NOMO-1 (cell line): ENCODE measurements around the gene RAB13.

Source experiments
- DNase-seq, 2 experiments: peaks; one replicate each; lab custom pipeline; 2025; ENCODE audit not compliant: unreplicated experiment in 2 of 2; lab: John Stamatoyannopoulos, UW

The RAB13 gene

DNA sequence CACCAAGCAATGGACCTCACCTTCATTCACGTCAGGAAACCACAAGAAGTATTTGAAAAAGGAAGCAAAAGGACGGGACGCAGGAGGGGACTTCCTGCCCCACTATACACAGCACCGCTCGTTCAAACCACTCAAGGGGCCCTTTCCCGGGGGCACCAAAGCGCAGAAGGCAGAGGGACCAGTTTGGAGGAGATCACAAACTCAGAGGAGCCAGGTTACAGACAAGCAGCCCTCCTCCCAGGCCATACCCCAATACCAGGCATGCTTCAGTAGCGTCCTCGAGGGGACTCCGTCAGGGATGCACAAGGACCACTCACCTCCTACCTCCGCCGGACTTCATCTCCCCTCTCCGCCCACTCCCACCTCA is 28.4 kb downstream of the RAB13 start:
- DNase-seq: peak in 1 of 2 experiments; percentile 41

DNA sequence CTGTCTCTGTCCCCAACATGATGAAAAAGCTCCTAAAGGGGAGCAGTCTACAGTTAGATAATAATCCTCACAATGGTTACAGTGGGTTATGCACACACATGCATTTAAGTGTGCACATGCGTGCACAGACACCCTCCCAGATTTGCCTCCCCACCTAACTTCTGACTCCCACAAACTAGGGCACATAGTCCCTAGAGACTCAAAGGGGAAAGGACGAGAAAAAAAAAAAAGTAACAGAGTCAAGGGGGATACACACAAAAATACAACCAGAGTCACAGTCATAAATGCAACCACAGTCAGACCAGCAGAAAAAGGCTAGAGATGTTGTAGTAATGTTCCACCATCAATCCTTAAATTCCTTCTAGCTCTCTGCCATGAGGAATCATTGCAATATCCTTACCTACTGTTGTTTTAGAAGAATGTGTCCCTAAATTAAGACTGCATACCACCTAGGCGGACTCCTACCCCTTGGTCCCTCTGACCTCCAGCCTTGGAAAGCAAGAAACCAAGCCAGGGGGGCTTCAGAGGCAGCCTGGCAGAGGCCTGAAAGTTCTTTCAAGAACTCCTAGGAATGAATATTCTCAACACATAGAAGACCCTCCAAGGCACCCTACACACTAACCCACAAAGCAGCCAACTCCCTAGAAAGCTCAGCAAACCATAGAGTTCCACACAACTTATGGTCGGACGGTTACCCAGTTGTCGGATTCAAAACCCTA is 29.0 kb downstream of the RAB13 start:
- no peak for DNase-seq

GRCh38 chr1:153954826-153955225 is 31.3 kb downstream of the RAB13 start:
- DNase-seq: no peak

GRCh38 chr1:153953859-153954365 is 32.2 kb downstream of the RAB13 start:
- no peak for DNase-seq

GRCh38 chr1:153951801-153952200 is 34.3 kb downstream of the RAB13 start:
- DNase-seq: no peak

DNA sequence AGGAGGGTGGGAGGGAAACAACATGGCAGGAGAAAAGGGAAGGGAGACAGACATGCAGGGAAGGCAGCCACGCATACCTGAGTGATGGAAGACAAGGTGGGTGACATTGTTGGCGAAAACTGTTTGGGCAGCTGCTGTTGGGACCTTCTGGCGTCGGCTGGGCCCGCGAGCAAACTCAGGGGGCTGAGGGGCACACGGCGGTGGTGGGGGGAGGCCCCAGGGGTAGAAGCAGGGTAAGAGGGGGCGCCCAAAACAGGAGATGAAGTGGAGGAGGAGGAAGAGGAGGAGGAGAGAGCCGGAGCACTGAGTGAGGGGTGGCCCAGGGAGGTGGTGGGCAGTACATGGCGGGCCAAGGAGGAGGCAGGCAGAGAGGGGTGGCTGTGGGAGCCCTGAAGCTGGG is 35.0 kb downstream of the RAB13 start:
- DNase-seq: no peak

DNA sequence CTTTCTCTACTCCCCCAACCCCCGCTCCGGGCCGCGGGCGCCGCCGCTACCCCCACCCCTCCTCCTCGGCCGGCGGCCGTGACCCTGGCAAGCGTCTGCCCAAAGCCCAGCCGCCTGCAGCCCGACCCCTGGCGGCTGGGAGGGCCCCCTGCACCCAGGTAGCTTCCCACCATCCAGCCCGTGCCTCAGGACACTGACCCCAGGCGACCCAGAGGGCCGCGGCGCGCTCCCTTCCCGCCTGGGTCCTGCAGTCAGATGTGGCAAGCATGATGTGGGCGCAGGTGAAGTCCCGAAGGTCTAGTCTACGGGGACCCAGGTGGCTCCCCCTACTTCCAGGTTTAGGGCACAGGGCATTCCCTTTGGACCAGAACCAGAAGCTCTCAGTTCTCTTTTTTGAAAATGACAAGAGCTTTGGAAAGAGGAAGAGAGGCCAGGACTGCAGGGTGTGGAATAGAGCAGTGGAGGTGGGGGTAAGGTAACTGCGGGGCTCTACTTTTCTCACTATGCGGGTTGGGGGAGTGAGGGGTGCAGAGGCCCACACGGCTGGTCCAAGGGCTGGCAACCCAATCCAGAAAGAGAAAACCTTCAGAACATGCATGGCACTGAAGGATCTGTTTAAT is 39.4 kb downstream of the RAB13 start, which contains the start of gene DENND4B:
TSS of gene DENND4B (minus strand) at position 97 of the 620 bp plus-strand sequence. CDS start 2,344 bp downstream, outside the sequence.
- peak; percentile 76 to 95 for DNase-seq

DNA sequence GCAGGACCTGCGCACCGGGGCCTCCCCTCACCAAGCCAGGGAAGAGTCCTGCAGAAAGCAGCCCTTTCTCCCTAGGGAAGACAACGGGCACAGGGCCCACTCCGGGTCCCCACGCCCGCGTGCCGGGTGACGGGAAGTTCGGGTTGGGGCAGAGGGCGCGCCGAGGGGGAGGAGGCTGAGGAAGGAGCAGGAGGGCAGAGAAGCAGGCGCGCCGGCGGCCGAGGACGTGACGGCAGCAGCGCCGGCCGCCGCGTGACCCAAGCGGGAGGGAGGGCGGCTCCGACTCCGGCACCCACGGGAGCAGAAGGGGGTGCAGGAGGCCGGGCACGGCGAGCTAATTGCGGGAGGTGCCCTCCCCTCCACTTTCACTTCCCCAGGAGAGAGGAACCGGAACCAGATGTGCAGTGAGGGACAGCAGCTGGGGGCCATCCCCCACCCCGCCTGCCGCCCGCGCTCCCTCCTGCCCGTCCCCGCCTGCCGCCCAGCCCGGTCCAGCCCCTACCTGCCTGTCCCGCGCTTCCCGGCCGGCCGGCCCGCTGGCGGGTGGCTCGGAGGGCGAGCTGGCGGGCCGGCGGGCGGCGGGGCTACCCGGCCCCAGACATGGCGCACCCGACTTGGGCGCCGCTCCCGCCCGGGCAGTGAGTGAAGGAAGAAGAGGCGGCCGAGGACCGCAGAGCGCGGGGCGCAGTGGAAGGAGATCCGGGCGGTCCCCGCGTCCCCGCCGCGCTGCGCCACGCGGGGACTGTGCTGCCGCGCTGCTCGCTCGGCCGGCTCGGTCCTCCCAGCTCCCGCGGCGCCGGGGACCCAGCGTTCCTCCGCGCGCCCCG is 40.1 kb downstream of the RAB13 start:
- peak; percentile 97 to 98 for DNase-seq

- DNase-seq: peak; percentile 90
These were observed 40.9 kb downstream of the RAB13 start for GRCh38 chr1:153945131-153945794.

DNA sequence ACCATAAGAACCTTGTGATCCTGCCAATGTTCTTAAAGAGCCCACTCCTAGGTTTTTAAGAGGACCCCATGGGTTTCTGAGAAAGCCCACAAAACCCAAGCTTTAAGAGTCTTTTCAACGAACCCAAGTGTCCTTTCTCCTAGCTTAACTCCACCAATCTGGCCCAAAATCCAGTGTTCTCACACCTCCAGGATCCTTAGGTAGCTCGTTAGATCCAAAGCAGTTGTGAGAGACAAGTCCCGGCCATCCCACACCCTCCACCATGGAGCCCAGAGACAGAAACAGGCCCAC is 41.4 kb downstream of the RAB13 start:
- DNase-seq: no peak

- DNase-seq: no peak
These were observed 41.9 kb downstream of the RAB13 start for GRCh38 chr1:153944005-153944826.

DNA sequence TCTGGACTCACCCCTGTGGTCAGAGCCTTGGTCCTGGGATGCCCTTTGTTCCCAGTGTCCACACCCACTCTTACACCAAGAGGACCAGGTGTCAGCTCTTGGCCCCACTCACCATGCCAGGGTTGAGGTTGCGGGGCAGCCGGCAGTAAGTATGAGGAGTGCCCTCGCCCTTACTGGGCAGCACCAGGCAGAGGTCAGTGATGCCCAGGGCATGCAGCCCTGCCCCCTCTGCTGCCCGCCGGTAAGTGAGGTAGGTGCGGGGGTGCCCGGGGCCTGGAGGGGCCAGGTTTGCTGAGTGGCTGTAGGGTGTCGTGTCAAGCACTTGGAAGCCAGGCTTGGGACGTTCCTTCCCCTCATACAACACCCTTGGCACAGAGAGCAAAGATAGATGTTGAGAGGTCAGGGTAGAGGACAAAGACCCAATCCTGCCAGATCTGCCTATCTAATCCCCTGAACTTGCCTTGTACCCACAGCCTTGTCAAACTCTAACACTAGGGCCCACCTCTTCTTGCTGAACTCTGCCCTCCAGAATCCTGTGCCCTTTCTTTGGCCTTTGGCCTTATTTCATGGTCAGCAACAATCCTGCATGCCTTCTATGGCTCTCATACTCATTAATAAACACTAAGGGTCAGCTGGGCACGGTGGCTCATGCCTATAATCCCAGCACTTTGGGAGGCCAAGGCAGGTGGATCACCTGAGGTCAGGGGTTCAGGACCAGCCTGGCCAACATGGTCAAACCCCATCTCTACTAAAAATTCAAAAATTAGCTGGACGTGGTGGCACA is 43.2 kb downstream of the RAB13 start:
- DNase-seq: no peak

- DNase-seq: no peak
These were observed 44.1 kb downstream of the RAB13 start for GRCh38 chr1:153941826-153942725.

GRCh38 chr1:153940756-153941155 is 45.4 kb downstream of the RAB13 start:
- no peak for DNase-seq

GRCh38 chr1:153939476-153939875 is 46.7 kb downstream of the RAB13 start:
- no peak for DNase-seq

DNA sequence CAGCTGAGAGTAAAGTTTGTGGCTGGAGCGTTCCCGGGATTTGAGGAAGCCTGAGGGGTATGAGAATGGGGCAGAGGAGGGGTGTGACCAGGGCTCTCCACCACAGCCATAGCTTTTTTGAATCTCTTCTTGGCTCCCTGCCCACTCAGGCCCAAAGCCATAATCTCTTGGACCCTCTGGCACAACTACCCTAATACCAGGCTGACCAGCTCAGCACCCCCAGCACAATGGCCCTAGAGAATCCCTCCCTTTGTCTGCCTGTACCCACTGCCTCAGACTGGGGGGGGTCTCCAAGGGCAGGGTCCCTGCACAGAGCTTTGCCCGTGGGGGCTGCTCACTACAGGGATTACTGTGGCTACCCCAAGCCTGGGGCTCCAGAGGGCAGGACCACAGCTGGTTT is 47.1 kb downstream of the RAB13 start:
- DNase-seq: no peak

GRCh38 chr1:153937331-153937730 is 48.8 kb downstream of the RAB13 start:
- no peak for DNase-seq

DNA sequence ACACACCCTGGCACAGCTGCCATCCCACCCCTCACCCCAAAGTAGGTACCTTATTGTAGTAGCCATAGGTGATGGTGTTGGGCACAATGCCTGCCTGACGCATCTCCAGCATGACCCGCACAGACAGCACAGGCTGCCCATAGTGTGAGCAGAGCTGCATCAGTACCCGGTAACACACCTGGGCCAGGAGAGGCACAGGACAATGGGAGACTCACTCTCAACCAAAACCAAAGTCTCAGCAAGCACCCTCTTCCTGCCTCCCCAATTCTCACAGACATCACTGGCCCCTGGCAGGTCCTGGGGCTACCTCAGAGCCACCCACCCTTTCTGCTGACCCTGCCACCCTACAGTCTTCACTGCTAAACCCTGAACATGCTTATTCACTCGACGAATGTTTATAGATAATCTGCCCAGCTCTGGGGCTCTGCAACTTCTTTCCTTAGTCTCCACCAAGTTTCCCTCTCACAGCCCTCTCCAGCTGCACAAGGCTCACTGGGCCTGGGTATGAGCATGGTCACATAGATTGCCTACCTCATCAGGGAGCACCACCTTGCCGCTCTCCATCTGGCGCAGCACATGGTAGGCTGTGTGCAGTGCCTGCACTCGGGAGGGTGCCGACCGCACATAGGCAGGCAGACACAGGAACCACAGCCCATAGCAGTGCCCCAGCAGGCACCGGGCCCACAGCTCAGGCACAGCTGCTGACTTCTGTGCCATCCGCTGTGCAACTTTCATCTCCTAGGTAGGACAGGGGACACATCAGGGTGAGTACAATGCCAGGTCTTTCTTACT is 49.9 kb downstream of the RAB13 start:
- no peak for DNase-seq
